Ureter (tissue), 1 donor: Measurements from ENCODE around the gene PSMA8. TPM values are rescaled to one million over a fixed set of nuclear protein-coding genes. Genes with fewer than 3 reads are reported as not detected.
"Not testable (repeated sequence)": the region's sequence is repeated elsewhere in the genome, so short reads cannot be mapped to it uniquely, and the experiment has no call there.

ENCODE experiments used
- DNase-seq: peaks from one replicate; pipeline ENCODE4 v3.0.0-alpha.2; 2020; ENCODE audit warnings: low spot score
- total RNA-seq: library from RNA; stranded (reverse); gene quantifications from one replicate; pipeline ENCODE4 v1.2.4, GENCODE V29; 2023
- donor health status: DM: yes; HTN: yes; CAD: no.

The PSMA8 gene
- not detected for total RNA-seq

DNA sequence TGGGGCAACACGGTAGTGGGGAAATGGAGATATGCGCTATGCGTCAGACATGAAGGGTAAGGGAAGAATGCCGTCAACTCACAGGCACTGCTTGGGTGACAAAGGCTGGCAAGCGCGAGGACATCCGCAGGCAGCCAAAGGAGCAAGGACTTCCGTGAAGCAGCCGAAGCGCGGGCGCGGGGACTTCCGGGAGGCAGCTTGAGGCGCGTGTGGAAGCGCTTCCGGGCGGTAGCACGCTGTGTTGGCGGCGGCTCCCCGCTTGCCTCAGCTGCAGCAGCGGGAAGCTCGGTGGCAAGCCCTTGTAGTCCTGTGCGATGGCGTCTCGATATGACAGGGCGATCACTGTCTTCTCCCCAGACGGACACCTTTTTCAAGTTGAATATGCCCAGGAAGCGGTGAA lies at the start of gene PSMA8:
TSS of gene PSMA8 (plus strand) at position 218 of the 400 bp plus-strand sequence. CDS start at position 315, 97 bp downstream.
- DNase-seq: no peak

DNA sequence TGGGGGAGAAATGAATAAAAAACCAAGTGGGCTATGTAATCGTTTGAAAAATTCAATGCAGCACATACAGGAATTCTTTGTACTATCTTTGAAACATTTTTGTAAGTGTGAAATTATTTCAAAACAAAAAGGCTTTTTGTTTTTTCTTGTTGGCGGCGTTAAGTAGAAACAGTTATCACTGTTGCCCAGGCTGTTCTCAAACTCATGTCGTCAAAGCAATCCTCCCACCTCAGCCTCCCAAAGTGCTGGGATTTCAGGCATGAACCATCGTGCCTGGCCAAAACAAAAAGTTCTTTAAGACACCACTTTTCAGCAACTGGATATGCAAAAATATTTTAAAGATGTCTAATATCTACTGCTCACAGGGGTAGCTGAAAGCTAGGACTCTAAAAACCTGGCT lies 48.6 kb upstream of the PSMA8 start:
- no peak for DNase-seq

DNA sequence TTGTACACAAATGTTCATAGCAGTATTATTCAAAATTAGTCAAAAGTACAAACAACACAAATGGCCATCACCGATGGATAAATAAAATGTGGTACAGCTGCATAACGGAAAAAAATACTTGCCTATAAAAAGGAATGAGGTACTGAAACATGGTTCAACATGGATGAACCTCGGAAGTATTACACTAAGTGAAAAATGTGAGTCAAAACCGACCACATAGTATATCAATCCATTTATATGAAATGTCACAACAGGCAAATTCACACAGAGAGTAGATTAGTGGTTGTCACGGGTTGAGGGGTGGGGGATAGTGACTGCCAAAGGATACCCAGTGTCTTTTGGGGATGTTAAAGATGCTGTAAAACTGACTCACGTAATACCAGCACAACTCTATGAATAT lies 46.7 kb upstream of the PSMA8 start:
- no peak for DNase-seq

DNA sequence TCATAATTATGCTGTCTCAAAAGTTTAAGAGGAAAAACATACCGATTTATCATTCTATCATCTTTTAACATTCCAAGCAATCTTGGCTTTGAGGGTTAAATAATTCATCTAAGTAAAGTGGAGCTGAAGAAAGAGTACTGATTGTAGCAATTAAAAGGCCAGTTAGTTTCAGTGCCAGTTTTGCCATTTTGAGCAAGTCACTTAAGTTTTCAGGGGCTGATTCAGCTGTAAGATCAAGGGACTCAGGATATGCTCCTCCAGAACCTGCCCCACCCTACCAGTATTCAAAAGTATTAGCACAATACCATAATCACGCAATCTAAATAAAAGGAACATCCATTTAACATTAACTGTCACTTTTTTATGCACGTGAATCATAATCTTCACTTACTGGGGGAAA lies 45.2 kb upstream of the PSMA8 start:
- no peak for DNase-seq

DNA sequence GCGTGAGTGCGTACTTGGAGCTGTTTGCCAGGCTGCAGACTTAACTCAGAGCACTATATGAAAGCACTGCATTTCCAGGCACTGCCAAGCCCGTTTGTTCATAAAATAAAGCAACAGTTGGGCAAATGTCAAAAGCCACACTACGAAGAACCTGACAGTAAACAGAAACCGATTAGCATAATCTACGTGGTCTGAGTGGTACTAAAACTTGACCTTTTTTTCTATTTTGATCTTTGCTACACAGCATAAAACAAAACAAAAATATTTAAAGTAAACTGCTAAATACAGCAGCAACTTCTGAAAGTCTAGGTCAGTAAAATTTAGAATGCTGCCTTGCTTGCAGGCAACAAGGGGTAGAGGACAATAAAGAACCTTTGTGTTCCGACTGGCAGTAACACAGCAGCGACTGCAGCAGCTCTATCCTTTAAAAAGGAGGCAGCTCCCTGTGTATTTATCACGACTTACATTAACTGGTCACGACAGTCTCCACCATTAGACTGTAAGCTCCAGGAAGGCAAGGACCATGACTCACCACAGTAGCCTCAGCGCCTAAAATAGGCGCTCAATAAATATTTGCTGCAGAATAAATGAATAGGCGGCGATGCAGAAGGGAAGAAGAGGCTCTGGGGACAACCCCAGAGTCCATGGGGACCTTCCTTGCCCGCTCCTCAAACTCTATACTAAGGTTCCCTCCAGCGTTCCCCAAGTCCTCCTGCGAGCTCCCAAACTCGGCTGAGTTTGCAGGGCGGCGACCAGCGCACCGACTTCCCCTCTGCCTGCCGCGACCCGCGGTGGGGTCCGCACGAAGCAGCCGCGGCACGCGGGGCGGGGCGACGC lies 44.2 kb upstream of the PSMA8 start:
- no peak for DNase-seq

DNA sequence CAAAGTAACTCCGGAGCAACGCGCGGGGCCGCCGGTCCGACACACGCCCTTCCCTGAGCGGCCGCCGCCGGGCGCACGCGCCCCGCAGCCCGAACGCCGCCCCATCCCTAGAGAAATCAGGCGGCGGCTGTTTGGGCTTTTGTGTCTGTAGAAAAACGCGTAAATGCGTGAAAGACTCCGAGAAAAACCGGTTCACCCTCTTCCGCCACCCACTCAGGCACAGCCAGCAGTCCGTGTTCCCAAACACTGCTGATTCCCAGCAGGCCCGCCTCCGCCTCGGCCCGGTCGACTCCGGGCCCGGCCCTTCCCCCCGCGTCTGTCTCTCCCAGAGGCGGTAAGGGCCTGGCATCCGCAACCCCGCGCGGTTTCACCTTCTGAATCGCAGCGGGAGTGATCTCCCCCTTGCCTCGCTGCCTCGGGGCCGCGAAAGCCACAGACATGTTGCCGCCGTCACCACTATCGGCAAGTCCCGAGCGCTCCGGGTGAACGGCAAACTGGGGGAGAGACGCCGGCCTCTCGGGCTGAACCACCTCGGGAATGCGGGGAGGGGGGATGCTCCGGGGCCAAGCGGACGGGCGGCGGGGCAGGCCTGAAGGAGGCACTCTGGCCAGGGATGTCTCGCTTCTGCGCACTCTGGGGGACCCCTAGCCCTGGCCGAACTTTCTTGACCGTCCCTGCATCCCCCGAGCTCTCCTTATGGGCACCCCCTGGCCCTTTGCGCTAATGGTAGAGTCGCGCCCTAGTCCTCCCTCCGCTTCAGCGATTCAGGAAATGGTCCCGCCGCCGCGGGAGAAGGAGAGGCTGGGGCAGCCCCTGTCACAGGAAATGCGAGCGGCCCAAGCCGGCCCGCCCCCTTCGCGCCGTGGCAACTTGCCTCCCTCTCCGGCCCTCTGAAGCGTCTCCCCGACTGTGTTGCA lies 43.3 kb upstream of the PSMA8 start, which contains the start of gene SS18:
TSS of gene SS18 (minus strand) at position 484 of the 917 bp plus-strand sequence. CDS start at position 440, 44 bp downstream.
- peak; percentile 92 for DNase-seq

DNA sequence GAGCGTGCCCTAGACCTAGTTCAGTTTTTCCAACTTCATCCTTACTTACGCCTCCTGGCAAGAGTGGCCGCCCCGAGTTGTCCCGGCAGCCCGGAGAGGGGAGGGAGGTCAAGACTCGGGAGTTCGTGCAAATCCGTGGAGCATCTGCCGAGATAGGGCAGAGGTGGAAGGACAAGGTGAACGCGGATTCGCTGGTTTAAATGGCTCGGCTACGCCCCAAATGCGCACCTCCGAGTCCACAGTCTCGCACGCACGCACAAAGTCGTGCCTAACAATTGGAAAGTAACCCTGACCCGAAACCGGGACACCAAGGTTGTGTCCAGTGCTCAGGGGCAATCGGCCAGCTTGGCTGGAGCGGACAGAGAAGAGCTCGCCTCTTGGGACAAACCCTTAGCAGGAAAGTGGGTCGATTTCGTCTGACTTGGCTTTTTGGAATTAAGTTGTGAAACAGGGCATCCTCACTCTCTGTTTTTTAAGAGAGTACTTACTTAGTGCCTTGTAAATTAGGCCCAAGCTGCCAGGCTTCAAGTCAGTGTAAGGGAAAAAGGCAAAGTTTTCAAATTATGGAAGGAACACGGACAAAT lies 42.5 kb upstream of the PSMA8 start:
- no peak for DNase-seq

DNA sequence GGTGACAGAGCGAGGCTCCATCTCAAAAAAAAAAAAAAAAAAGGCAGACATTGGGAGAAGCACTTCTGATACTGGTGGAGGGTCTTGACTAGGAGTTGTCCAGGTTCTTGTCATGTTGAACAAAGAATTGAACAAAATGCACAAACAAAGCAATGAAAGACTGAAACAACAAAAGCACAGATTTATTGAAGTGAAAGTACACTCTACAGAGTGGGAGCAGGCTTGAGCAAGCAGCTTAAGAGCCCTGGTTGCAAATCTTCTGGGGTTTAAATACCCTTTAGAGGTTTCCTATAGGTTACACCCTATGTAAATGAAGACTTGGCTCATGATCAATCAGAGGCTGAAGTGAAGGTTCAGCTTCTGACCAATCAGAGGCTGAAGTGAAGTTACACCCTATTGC lies 36.8 kb upstream of the PSMA8 start:
- DNase-seq: no peak

DNA sequence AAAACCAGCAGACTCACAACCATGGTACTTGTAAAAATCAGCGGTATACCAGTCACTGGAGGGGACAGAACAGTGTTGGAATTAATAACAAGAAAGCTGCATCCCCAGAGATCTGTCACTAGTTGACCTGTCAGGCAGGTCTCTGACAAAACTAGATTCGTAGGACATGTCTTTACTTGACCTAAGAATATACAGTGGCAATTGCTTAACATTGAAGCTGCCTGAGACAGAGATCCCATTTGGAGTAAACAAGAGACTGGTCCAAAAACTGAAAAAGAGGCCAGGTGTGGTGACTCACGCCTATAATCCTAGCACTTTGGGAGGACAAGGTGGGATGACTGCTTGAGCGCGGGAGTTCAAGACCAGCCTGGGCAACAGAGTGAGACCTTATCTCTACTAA lies 36.1 kb upstream of the PSMA8 start:
- DNase-seq: no peak

DNA sequence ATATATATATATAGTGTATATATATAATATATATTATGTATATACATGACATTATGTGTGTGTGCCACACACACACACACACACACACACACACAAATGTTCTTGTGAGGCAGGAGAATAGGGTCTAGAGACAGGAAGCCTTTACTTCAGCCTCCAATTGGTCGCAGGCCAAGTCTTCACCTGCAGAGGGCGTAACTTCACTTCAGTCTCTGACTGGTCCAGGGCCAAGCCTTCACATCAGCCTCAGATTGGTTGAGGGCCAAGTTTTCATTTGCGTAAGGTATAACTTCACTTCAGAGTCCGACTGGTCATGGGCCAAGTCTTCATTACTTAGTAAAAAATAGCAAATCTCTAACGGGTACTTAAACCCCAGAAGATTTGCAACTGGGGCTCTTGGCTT lies 30.1 kb upstream of the PSMA8 start:
- no peak for DNase-seq

DNA sequence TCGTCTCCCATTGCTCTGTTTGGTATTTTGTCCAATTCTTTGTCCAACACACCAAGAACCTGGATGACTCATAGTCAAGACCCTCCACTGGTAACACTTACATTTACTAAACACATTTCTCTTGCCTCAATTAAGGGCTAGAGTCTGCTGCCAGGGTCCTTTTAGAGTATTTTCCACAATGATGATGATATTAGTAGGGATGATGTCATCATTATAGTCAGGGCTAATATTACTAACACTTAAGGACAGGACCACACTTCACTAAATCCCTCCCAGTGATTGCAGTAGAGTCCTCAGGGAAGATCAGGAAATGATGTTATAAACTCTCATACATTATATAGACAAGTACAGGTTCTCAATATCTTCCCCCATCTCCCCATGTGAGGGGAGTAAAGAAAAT lies 29.6 kb upstream of the PSMA8 start:
- no peak for DNase-seq

DNA sequence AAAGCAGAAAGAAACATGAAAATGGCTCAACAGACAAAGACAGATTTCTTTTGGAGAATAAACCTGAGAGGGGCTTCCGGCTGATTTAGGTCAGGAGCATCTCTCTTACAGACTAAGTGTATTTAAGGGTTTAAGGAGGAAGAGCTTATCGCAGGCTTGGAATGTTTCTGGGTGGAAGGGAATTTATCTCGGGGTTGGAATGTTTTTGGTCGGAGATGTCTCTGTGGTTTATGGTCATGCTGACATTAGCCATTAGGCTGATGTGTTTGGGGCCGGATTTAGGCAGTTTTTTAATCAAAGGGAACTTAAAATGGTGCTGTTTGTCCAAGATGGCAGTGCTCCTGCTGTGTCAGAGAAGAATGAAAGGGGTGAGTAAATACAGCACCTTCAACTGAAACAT lies 14.4 kb upstream of the PSMA8 start:
- DNase-seq: no peak

DNA sequence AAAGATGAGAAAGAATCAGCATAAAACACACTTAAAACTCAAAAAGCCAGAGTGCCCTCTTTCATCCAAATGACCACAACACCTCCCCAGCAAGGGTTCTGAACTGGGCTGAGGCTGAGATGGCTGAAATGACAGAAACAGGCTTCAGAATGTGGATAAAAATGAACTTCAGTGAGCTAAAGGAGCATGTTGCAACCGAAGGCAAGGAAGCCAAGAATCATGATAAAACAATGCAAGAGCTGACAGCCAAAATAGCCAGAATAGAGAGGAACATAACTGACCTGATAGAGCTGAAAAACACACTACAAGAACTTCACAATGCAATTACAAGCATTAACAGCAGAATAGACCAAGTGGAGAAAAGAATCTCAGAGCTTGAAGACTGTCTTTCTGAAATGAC lies 12.2 kb upstream of the PSMA8 start:
- DNase-seq: no peak

DNA sequence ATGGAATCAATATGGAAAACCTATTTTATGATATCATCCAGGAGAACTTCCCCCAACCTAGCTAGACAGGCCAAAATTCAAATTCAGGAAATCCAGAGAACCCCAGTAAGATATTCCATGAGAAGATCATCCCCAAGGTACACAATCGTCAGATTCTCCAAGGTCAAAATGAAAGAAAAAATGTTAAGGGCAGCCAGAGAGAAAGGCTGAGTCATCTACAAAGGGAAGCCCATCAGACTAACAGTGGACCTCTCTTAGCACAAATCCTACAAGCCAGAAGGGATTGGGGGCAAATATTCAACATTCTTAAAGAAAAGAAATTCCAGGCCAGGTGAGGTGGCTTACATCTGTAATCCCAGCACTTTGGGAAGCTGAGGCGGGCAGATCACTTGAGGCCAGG lies 11.7 kb upstream of the PSMA8 start:
- not testable (repeated sequence) for DNase-seq

DNA sequence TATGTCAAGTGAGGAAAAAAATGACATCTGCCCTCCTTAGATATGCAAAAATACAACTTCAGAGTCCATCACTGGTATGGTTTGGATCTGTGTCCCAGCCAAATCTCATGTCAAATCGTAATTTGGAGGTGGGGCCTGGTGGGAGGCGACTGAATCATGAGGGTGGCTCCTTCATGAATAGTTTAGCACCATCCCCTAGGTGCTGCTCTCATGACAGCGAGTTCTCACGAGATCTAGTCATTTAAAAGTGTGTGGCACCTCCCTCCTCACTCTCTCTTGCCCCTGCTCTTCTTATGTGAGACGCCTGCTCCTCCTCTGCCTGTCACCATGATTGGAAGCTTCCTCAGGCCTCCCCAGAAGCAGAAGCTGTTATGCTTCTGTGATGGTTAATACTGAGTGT lies 5.9 kb upstream of the PSMA8 start:
- no peak for DNase-seq

DNA sequence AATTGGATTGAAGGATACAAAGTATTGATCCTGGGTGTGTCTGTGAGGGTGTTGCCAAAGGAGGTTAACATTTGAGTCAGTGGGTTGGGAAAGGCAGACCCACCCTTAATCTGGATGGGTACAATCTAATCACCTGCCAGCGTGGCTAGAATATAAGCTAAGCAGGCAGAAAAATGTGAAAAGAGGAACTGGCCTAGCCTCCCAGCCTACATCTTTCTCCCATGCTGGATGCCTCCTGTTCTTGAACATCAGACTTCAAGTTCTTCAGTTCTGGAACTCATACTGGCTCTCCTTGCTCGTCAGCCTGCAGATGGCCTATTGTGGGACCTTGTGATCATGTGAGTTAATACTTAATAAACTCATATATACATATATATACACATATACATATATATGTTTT lies 5.5 kb upstream of the PSMA8 start:
- not testable (repeated sequence) for DNase-seq

DNA sequence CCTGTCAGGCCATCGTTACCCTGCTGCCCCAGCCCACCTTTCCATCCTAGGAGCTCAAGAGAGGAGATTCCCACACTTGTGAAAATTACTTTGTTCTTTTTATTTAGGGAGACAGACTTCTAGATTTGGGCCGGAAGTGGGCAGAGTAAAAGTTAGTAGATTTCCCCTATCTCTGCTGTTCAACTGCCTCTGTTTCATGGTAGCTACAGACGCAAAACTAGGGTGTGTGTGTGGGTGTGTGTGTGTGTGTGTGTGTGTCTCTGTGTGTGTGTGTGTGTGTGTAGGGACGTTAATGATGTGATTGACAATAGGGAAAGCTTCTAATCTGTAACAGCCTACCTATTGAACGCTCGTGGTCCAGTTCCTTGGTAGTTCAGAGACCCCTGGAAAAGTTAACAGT lies 438 bp downstream of the PSMA8 start:
- no peak for DNase-seq

DNA sequence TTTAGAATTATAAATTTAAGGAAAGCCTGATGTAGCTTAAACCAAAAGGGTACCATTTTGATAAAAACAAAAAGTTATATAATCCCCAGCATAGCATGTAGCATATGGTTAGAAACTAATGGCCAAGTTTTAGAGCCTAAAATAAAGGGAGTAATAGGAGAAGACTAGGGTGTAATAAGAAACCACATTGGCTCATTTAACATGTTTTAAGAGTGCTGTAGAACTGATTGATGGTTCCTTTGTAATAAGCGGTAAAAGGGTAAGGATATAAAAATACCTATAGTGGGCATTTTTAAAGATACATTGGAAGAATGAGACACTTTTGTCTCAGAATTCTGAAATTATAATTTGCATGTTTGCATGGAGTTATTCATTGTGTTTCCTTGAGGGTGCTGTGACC lies 1.9 kb downstream of the PSMA8 start:
- no peak for DNase-seq

DNA sequence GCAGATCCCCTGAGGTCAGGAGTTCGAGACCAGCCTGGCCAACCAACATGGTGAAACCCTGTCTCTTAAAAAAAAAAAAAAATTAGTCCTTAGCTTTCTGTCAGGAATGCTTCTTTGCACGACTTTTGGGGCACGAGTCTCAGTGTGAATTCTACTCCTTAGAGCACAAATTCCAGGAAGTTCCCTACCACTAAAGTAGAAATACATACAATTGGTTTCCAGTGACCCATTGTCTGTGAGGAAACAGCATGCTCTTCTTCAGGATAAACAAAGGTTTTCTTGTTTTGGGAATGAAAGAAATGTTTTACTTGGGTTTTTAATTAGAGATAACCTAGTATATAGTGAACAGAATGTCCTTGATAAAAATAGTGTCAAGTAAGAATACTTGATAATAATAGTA lies 23.7 kb downstream of the PSMA8 start:
- DNase-seq: no peak

DNA sequence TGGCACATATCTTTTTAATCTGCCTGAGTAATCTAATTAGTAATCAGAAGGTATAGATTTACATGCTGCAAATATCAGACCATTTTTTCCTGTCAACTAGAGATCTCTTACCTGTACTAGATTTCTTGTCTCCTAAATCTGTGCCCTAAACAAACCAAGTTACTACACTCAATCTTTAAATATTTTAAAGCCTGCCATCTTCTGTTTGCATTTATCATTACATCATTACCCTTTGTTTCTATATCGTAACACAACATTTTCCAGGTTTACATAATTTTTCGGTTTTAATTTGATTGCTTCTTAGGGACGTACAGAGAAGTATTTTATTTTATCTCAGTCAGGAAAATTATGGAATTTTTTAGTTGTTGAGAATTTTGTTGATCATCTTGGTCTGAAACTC lies 25.7 kb downstream of the PSMA8 start:
- DNase-seq: no peak

DNA sequence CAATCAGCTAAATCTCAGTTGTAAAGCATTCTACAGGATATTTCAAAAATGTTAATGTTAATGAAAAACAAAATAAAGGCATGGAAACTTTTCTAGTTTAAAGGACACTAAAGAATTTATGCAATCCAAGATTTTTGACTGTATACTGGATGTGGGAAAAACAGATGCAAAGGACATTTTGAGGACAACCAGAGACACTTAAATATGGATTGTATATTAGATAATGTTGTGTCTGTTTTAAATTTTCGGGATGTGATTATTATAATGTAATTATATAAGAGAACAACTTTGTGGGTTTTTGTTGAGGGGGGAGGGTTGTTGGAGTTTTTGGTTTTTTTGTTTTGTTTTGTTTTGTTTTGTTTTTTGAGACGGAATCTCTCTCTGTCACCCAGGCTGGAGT lies 30.9 kb downstream of the PSMA8 start:
- DNase-seq: no peak

DNA sequence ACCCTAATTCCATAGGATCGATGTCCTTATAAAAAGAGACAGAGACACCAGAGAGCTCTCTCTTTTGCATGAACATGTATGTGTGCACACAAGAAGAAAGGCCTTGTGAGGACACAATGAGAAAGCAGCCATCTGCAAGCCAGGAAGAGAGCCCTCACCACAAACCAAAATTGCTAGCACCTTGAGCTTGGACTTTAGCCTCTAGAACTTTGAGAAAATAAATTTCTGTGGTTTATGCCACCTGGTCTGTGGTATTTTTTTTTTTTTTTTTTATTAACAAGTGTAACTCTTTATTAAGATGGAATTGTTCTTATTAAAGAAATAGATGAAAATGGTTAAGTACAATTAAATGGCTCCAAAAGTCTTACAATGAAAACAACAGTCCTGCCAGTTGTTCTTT lies 33.9 kb downstream of the PSMA8 start:
- DNase-seq: not testable (repeated sequence)
